GM04504 (cell line): Measurements from ENCODE around the gene ACSL1.
"Not testable (repeated sequence)": the region's sequence is repeated elsewhere in the genome, so short reads cannot be mapped to it uniquely, and the experiment has no call there.

Source experiments
- DNase-seq: peaks from one replicate; pipeline ENCODE4 v3.0.0-alpha.2; 2012; ENCODE audit warnings: low read depth

ACSL1 gene

DNA sequence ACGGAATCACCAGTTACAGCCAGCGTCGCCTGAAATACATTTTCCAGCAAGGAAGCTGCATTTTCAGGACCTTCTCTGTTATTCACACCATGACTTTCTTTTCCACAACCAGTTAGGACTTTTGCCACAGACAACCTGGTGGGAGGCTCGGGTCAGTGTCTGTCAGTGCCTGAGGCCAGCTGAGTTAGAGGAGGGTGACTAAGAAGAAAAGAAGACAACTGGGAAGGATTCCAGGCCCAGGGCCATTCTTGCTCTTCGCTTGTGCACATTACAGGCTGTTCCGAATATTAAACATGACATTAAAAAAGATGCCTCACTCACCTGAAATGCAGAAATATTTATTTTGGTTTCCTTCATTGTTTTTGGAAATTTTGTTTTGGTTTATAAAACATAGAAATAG lies 70.5 kb downstream of the ACSL1 start:
- DNase-seq = peak; percentile 60

DNA sequence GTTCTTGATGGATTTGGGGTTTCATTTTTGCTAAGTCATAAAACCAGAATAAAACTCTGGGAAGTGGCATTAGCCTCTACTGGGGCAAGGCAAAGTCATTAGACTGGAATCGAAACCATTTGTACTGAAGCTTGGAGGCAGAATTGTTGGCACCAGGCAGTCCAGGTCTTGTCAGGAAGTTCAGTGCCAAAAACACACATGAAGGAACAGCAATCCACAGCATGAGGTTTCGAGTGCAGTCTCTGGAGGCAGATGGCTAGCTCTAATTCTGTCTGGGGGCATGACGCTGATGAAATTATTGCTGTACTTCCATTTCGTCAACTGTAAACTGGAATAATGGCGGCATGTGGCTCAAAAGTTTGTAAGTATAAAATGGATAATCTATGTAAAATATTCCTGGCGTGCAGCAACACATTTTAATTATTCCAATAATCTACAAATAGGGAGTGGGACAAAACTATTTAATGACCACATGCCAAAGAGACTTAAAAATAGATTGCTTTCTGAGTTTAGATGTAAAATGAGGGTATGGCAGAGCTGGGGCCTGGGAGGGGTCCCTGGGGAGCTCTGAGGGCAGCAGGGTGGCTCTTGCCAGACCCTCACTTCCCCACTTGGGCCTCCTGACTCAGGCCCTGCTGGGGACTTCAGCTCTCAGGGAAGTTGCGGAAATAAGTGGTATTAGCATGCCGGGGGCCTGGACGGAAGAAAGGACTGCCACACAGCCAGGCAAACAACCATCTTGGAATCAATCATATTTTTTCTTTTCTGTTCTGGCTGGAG lies 73.1 kb downstream of the ACSL1 start:
- no peak for DNase-seq

DNA sequence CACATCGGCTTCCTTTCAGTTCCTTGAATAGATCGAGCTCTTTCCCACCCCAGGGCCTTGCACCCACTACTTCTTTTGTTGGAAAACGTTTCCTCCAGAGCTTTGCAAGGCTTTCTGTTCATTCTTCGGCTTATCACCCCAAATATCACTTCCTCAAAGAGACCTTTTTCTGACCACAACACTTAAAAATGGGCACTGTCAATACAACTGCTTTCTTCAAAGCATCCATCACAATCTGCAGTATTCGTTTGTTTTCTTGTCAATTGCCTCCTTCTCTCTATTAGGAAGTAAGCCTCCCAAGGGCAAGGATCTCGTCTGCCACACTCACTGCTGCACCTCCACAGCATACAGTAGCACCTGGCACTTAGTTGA lies 74.2 kb downstream of the ACSL1 start:
- DNase-seq = no peak

DNA sequence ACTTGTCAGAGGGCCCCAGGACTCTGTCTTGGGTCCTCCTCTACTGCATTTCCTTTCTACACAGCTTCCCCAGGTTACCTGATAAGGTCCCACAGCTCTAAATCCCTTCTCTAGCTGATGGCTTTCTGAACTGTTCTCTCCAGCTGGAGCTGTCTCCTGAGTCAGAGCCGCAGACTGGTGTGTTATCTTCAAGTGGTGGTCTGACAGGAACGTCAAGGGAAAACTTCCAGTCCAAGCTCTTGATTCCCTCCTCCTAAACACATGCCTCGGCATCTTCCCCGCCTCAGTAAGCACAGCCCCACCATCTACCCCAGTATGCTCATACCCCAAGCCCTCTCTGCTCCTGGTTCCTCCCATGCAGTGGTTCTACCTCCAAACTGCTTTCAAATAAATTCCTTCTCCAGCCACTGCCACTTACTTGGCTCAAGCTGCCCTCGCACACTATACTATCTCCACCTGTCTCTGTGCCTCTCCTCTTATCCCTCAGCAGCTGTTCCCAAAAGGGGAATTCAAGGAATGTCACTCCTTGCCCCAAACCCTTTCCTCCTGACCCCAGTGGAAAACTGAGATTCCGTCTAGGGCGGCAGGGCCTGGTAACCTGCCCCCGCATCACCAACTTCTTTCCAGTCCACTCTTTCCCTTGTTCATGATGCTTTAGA lies 74.7 kb downstream of the ACSL1 start:
- DNase-seq = no peak

DNA sequence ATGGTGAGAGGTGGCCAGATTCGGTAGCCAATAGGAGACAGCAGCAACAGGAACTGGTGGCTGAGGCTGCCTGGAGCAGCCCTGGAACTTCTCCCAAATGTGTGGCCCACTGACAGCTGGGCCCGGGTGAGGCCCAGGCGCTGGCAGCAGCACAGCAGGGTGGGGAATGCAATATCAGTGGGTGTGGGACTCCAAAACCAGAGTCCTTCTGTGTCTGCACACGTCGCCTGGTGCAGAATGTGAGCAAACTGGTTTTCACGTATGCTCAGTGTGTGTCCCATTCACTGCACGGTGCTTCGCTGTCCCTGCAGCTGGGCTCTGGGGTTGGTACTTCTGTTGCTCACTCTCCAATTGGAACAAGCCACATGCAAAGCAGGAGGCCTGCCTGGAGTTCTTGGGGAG lies 77.5 kb downstream of the ACSL1 start:
- no peak for DNase-seq

GRCh38 chr4:184747034-184747830 lies 78.5 kb downstream of the ACSL1 start:
- DNase-seq = no peak

GRCh38 chr4:184745831-184746795 lies 79.7 kb downstream of the ACSL1 start:
- peak; percentile 71 for DNase-seq

DNA sequence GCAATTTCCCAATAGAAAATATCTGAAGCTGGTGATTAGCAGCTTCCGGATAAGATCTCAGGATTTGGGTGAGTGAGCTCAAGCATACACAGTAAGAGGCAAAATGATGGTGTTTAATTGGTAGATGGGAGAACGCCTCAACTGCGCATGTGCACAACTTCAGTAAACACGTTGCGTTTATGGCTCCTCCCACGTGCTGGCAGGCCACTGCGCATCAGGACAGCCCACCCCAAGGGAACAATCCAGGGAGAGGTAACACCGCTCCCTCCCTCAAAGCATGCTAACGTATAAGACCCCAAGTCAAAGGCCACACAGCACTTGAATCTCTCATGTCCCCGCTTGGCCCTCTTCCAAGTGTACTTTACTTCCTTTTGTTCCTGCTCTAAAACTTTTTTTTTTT lies 81.5 kb downstream of the ACSL1 start:
- DNase-seq = no peak

- DNase-seq = no peak
Observed at GRCh38 chr4:184743650-184744049, 82.1 kb downstream of the ACSL1 start.

- DNase-seq = not testable (repeated sequence)
Observed at GRCh38 chr4:184741651-184742050, 84.1 kb downstream of the ACSL1 start.

DNA sequence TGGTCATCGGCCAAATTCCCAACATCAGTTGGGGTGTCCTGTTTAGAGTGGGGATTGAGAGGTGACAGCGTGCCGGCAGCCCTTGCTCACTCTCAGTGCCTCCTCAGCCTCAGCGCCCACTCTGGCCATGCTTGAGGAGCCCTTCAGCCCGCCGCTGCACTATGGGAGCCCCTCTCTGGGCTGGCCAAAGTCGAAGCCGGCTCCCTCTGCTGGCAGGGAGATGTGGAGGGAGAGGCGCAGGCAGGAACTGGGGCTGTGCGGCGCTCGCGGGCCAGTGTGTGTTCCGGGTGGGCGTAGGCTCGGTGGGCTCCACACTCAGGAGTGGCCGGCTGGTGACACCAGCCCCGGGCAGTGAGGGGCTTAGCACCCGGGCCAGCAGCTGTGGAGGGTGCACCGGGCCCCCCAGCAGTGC lies 84.8 kb downstream of the ACSL1 start:
- DNase-seq = no peak

DNA sequence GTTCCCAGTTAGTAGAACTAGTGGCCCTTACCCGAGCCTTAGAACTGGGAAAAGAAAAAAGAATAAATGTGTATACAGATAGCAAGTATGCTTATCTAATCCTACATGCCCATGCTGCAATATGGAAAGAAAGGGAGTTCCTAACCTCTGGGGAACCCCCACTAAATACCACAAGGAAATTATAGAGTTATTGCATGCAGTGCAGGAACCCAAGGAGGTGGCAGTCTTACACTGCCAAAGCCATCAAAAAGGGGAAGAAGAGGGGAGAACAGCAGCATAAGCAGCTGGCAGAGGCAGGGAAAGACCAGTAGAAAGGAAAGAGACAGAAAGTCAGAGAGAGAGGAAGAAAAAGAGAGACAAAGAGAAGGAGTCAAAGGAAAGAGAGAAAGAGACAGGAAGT lies 86.2 kb downstream of the ACSL1 start:
- DNase-seq = not testable (repeated sequence)

- DNase-seq = no peak
Observed at GRCh38 chr4:184734758-184735157, 91.0 kb downstream of the ACSL1 start.

- peak; percentile 97 for DNase-seq
Observed at GRCh38 chr4:184733654-184734524, 91.9 kb downstream of the ACSL1 start, which contains the start of gene CENPU. CENPU (minus strand) TSS chr4:184734096; CDS start chr4:184734062, 34 bp downstream.

- no peak for DNase-seq
Observed at GRCh38 chr4:184732126-184732525, 93.6 kb downstream of the ACSL1 start.

DNA sequence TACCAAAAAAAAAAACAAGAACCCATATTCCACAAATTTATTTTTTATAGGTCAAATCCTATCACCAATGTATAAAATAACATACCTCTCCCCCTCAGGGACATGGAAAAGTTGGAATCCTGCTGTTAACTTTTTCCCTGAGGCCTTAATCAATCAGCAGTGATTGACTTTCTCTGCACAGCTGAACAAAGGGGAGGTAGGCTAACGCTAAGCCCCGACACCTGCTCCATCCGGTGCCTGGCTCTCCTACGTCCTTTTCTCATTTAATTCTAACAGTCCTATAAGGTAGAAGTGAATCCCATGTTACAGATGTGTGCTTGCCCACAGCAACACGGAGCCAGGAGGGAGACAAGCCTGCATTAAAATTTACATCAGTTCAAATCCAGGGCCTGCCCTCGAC lies 94.7 kb downstream of the ACSL1 start:
- DNase-seq = no peak

DNA sequence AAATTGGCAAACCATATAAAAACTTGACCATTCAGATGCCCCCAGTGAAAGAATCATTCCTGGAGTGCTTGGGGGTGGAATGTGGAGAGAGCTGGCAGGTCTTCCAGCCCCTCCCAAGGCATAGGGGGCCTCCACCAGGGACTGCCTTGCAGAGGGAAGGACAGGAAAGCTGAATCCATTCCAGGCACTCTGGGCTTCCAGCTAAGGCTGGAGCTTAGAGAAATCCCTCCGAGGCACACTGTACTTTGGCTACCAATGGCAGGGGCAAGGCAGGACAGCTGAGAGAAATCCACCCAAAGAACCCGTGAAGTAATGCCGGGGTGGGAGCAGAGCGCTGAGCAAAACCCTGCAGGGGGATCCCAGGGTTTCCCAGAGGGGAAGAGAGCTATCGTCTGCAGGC lies 95.8 kb downstream of the ACSL1 start:
- no peak for DNase-seq

GRCh38 chr4:184728858-184729257 lies 96.9 kb downstream of the ACSL1 start:
- DNase-seq = no peak

DNA sequence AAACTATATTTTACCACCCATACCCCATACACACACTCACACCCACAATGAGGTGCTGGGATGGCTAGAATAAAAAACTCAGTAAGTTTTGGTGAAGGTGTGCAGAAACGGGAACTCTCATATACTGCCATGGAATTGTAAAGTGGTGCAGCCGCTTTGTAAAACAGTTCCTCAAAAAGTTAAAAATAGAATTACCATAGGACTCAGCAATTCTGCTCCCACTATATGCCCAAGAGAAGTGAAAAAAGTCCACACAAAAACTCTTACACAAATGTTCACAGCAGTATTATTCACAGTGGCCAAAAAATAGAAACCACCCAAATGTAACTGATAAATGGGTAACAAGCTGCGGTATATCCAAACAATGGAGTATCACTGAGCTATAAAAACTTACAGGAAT lies 98.3 kb downstream of the ACSL1 start:
- DNase-seq = no peak

DNA sequence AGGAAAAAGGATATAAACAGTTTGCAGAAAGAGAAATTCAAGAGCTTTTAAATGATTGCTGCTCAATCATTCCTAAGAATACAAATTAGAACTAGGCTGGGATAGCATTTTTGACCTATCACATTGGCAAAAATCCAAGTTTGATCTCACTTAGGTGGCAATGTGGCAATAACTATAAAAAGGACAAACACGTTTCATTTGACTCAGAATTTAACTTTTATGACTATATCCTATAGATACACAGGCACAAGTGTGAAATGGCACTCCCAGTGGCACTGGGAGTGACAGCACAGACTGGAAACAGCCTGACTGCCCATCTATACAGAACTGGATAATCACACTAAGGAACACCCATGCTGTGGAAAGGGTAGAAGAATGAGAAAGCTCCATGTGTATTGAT lies 103.0 kb downstream of the ACSL1 start:
- DNase-seq = no peak

DNA sequence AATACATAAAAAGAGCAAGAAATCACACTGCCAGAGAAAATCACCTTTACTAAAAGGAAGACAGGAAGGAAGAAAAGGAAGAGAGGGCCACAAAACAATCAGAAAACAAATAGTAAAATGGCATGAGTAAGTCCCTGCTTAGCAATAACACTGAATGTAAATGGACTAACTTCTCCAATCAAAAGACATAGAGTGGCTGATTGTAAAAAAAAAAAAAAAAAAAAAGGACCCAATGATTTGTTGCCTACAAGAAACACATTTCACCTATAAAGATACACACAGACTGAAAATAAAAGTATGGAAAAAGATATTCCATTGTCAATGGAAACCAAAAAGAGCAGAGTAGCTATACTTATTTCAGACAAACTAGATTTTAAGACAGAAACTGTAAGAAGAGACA lies 104.5 kb downstream of the ACSL1 start:
- DNase-seq = no peak
